ENCODE data around the gene CCDC170.
"Not testable (repeated sequence)": the region's sequence is repeated elsewhere in the genome, so short reads cannot be mapped to it uniquely, and the experiment has no call there.

The CCDC170 gene

GRCh38 chr6:151499551-151499950 is 5.7 kb downstream of the CCDC170 start:
- no peak for DNase-seq (ENCODE audit: low spot score in 2 of 2)
- Histone ChIP-seq H3K9me3 (no peaks in the 10 kb centered on the region), H3K4me3 (no peak overlapping the region), H3K27me3 (ENCODE audit: low read depth) (no peaks in the 10 kb centered on the region), H3K36me3 (replicated peaks) (no peaks in the 10 kb centered on the region), H3K4me1 (no peaks in the 10 kb centered on the region)
- in situ Hi-C loops (cut with MboI; ENCODE audit: low sequenced_read_pairs): no loop called here

GRCh38 chr6:151501511-151502136 is 7.8 kb downstream of the CCDC170 start:
- no peak for DNase-seq (ENCODE audit: low spot score in 2 of 2)
- in situ Hi-C loops (cut with MboI; ENCODE audit: low sequenced_read_pairs): no loop called here
- Histone ChIP-seq H3K36me3 (replicated peaks) (no peaks in the 10 kb centered on the region), H3K4me1 (peaks cover 10% of the 10 kb centered on the region), H3K4me3 (no peak overlapping the region), H3K27me3 (ENCODE audit: low read depth) (no peaks in the 10 kb centered on the region), H3K9me3 (no peaks in the 10 kb centered on the region; the same call in 1 of the 2 replicates)

- DNase-seq (ENCODE audit: low spot score in 2 of 2): no peak
- in situ Hi-C loops (cut with MboI; ENCODE audit: low sequenced_read_pairs): no loop called here
- Histone ChIP-seq H3K9me3 (no peaks in the 10 kb centered on the region; the same call in 1 of the 2 replicates), H3K4me3 (no peak overlapping the region), H3K4me1 (peaks cover 10% of the 10 kb centered on the region), H3K27me3 (ENCODE audit: low read depth) (no peaks in the 10 kb centered on the region), H3K36me3 (replicated peaks) (no peaks in the 10 kb centered on the region)
These were observed 8.7 kb downstream of the CCDC170 start for GRCh38 chr6:151502499-151502898.

- DNase-seq (ENCODE audit: low spot score in 2 of 2): no peak
- no peak overlapping the region for H3K4me3 ChIP-seq
- no peaks in the 10 kb centered on the region; the same call in 1 of the 2 replicates for H3K9me3 ChIP-seq
- H3K4me1 ChIP-seq: peaks cover 10% of the 10 kb centered on the region
- H3K36me3 ChIP-seq (replicated peaks): no peaks in the 10 kb centered on the region
- in situ Hi-C loops (cut with MboI; ENCODE audit: low sequenced_read_pairs): no loop called here
- H3K27me3 ChIP-seq (ENCODE audit: low read depth): no peaks in the 10 kb centered on the region
These were observed 12.9 kb downstream of the CCDC170 start for GRCh38 chr6:151506761-151507160.

- in situ Hi-C loops (cut with MboI; ENCODE audit: low sequenced_read_pairs): no loop called here
- H3K27me3 ChIP-seq (ENCODE audit: low read depth): no peaks in the 10 kb centered on the region
- H3K4me3 ChIP-seq: no peak overlapping the region
- no peaks in the 10 kb centered on the region; the same call in 1 of the 2 replicates for H3K9me3 ChIP-seq
- H3K36me3 ChIP-seq (replicated peaks): no peaks in the 10 kb centered on the region
- H3K4me1 ChIP-seq: peaks cover 10% of the 10 kb centered on the region
- DNase-seq (ENCODE audit: low spot score in 2 of 2): no peak
These were observed 15.2 kb downstream of the CCDC170 start for GRCh38 chr6:151509048-151509447.

GRCh38 chr6:151512481-151512880 is 18.7 kb downstream of the CCDC170 start:
- no peak for DNase-seq (ENCODE audit: low spot score in 2 of 2)
- Histone ChIP-seq H3K36me3 (replicated peaks) (no peaks in the 10 kb centered on the region), H3K9me3 (no peaks in the 10 kb centered on the region), H3K4me1 (no peaks in the 10 kb centered on the region), H3K27me3 (ENCODE audit: low read depth) (no peaks in the 10 kb centered on the region), H3K4me3 (no peak overlapping the region)
- in situ Hi-C loops (cut with MboI; ENCODE audit: low sequenced_read_pairs): no loop called here

- Histone ChIP-seq H3K4me3 (no peak overlapping the region), H3K36me3 (replicated peaks) (no peaks in the 10 kb centered on the region), H3K27me3 (ENCODE audit: low read depth) (no peaks in the 10 kb centered on the region), H3K9me3 (peaks cover 3% of the 10 kb centered on the region), H3K4me1 (no peaks in the 10 kb centered on the region)
- no peak for DNase-seq (ENCODE audit: low spot score in 2 of 2)
- in situ Hi-C loops (cut with MboI; ENCODE audit: low sequenced_read_pairs): no loop called here
These were observed 20.3 kb downstream of the CCDC170 start for GRCh38 chr6:151514000-151514730.

GRCh38 chr6:151518992-151519391 is 25.2 kb downstream of the CCDC170 start:
- H3K4me1 ChIP-seq; DNase-seq (ENCODE audit: low spot score in 2 of 2); H3K9me3 ChIP-seq; H3K4me3 ChIP-seq; in situ Hi-C loops (cut with MboI; ENCODE audit: low sequenced_read_pairs); H3K27me3 ChIP-seq (ENCODE audit: low read depth); H3K36me3 ChIP-seq (replicated peaks): not testable (repeated sequence)

GRCh38 chr6:151523034-151523433 is 29.2 kb downstream of the CCDC170 start:
- Histone ChIP-seq H3K27me3 (ENCODE audit: low read depth) (no peaks in the 10 kb centered on the region), H3K4me3 (no peak overlapping the region), H3K9me3 (peaks cover 5% of the 10 kb centered on the region), H3K4me1 (peaks cover 10% of the 10 kb centered on the region), H3K36me3 (replicated peaks) (no peaks in the 10 kb centered on the region)
- in situ Hi-C loops (cut with MboI; ENCODE audit: low sequenced_read_pairs): no loop called here
- DNase-seq (ENCODE audit: low spot score in 2 of 2): no peak

GRCh38 chr6:151524059-151524458 is 30.2 kb downstream of the CCDC170 start:
- in situ Hi-C loops (cut with MboI; ENCODE audit: low sequenced_read_pairs): no loop called here
- no peaks in the 10 kb centered on the region for H3K27me3 ChIP-seq (ENCODE audit: low read depth)

GRCh38 chr6:151534576-151534975 is 40.8 kb downstream of the CCDC170 start:
- no peak overlapping the region for H3K4me3 ChIP-seq
- no peaks in the 10 kb centered on the region for H3K36me3 ChIP-seq (replicated peaks)
- in situ Hi-C loops (cut with MboI; ENCODE audit: low sequenced_read_pairs): no loop called here
- peaks cover 5% of the 10 kb centered on the region for H3K4me1 ChIP-seq
- peaks cover 2% of the 10 kb centered on the region; the same call in 1 of the 2 replicates for H3K9me3 ChIP-seq
- DNase-seq (ENCODE audit: low spot score in 2 of 2): peak in 1 of 2 experiments; percentile 78
- no peaks in the 10 kb centered on the region for H3K27me3 ChIP-seq (ENCODE audit: low read depth)

More at GRCh38 chr6:151524059-151524458, 30.2 kb downstream of the CCDC170 start:
- DNase-seq (ENCODE audit: low spot score in 2 of 2): peak in 1 of 2 experiments; percentile 22
- Histone ChIP-seq H3K4me1 (peaks cover 13% of the 10 kb centered on the region), H3K4me3 (no peak overlapping the region), H3K9me3 (peaks cover 4% of the 10 kb centered on the region), H3K36me3 (replicated peaks) (no peaks in the 10 kb centered on the region)

- H3K9me3 ChIP-seq: peaks cover 6% of the 10 kb centered on the region; the same call in 1 of the 2 replicates
- peaks cover 5% of the 10 kb centered on the region for H3K4me1 ChIP-seq
- H3K36me3 ChIP-seq (replicated peaks): no peaks in the 10 kb centered on the region
- no peak overlapping the region for H3K4me3 ChIP-seq
- DNase-seq (ENCODE audit: low spot score in 2 of 2): no peak
- in situ Hi-C loops (cut with MboI; ENCODE audit: low sequenced_read_pairs): no loop called here
- H3K27me3 ChIP-seq (ENCODE audit: low read depth): no peaks in the 10 kb centered on the region
These were observed 41.8 kb downstream of the CCDC170 start for GRCh38 chr6:151535476-151536187.

- H3K4me3 ChIP-seq: no peak overlapping the region
- H3K27me3 ChIP-seq (ENCODE audit: low read depth): no peaks in the 10 kb centered on the region
- in situ Hi-C loops (cut with MboI; ENCODE audit: low sequenced_read_pairs): no loop called here
- H3K4me1 ChIP-seq: peaks cover 5% of the 10 kb centered on the region
- no peaks in the 10 kb centered on the region for H3K36me3 ChIP-seq (replicated peaks)
- no peak for DNase-seq (ENCODE audit: low spot score in 2 of 2)
- peaks cover 6% of the 10 kb centered on the region; the same call in 1 of the 2 replicates for H3K9me3 ChIP-seq
These were observed 42.3 kb downstream of the CCDC170 start for GRCh38 chr6:151536188-151536479.

- Histone ChIP-seq H3K36me3 (replicated peaks) (no peaks in the 10 kb centered on the region), H3K9me3 (peaks cover 6% of the 10 kb centered on the region; the same call in 1 of the 2 replicates), H3K4me3 (no peak overlapping the region), H3K4me1 (peaks cover 5% of the 10 kb centered on the region), H3K27me3 (ENCODE audit: low read depth) (no peaks in the 10 kb centered on the region)
- no peak for DNase-seq (ENCODE audit: low spot score in 2 of 2)
- in situ Hi-C loops (cut with MboI; ENCODE audit: low sequenced_read_pairs): no loop called here
These were observed 43.7 kb downstream of the CCDC170 start for GRCh38 chr6:151537556-151537955.

All from HAP-1 (cell line).